Fibroblast of pulmonary artery (primary cell): ENCODE data around the gene CDH6.

Source experiments
- DNase-seq: peaks from one replicate; pipeline ENCODE4 v3.0.0-alpha.2; 2010; ENCODE audit warnings: low read depth
- H3K4me3 ChIP-seq: replicated peaks from 2 replicates; pipeline ENCODE4 v1.5.1; 2011; ENCODE audit warnings: low read depth, mild to moderate bottlenecking, control low read depth, low read length, moderate library complexity
- CTCF ChIP-seq: IDR thresholded peaks from 2 replicates; pipeline ENCODE4 v1.5.1; 2011; ENCODE audit warnings: mild to moderate bottlenecking, control low read depth, low read length, inconsistent platforms; ENCODE audit errors: missing control alignments

CDH6 gene

GRCh38 chr5:31280210-31280609 lies 86.7 kb downstream of the CDH6 start:
- no peak overlapping the region for H3K4me3 ChIP-seq
- no peak for DNase-seq
- no peak for TF ChIP-seq CTCF

GRCh38 chr5:31283326-31283725 lies 89.8 kb downstream of the CDH6 start:
- no peak for DNase-seq
- no peak overlapping the region for H3K4me3 ChIP-seq
- TF ChIP-seq CTCF, result no peak

GRCh38 chr5:31285025-31285424 lies 91.5 kb downstream of the CDH6 start:
- TF ChIP-seq CTCF, result no peak
- DNase-seq, result no peak
- H3K4me3 ChIP-seq, result no peak overlapping the region

GRCh38 chr5:31287985-31288384 lies 94.5 kb downstream of the CDH6 start:
- DNase-seq, result no peak
- no peak overlapping the region for H3K4me3 ChIP-seq
- no peak for TF ChIP-seq CTCF

GRCh38 chr5:31289429-31289828 lies 95.9 kb downstream of the CDH6 start:
- no peak for DNase-seq
- no peak for TF ChIP-seq CTCF
- no peak overlapping the region for H3K4me3 ChIP-seq

- TF ChIP-seq CTCF, result peak; percentile 56
- H3K4me3 ChIP-seq, result no peak overlapping the region
Observed at GRCh38 chr5:31291323-31291854, 97.9 kb downstream of the CDH6 start.

GRCh38 chr5:31300501-31300900 lies 107.0 kb downstream of the CDH6 start:
- H3K4me3 ChIP-seq, result no peak overlapping the region
- DNase-seq, result no peak
- TF ChIP-seq CTCF, result no peak

More at GRCh38 chr5:31291323-31291854, 97.9 kb downstream of the CDH6 start:
- DNase-seq, result peak; percentile 48
